ENCODE results near the gene NEK7.

NEK7 gene

DNA sequence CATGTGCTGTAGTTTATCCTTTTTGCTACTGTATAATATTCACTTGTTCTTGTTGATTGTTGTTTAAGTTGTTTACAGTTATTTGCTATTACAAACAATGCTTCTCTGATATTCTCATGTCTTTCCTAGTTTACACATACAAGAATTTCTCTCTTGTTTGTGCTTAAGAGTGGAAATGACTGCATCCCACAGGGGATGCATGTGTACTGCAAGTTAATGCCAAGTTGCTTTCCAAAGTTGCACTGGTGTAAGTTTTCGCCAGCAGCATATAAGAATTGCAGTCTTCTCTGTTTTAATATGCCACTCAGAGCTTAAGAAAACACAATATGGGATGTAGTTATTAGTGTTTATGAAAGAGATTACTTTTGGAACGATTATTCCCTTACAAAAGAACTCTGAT, 97.7 kb downstream of the NEK7 start:
- TF ChIP-seq, protein P1, sequence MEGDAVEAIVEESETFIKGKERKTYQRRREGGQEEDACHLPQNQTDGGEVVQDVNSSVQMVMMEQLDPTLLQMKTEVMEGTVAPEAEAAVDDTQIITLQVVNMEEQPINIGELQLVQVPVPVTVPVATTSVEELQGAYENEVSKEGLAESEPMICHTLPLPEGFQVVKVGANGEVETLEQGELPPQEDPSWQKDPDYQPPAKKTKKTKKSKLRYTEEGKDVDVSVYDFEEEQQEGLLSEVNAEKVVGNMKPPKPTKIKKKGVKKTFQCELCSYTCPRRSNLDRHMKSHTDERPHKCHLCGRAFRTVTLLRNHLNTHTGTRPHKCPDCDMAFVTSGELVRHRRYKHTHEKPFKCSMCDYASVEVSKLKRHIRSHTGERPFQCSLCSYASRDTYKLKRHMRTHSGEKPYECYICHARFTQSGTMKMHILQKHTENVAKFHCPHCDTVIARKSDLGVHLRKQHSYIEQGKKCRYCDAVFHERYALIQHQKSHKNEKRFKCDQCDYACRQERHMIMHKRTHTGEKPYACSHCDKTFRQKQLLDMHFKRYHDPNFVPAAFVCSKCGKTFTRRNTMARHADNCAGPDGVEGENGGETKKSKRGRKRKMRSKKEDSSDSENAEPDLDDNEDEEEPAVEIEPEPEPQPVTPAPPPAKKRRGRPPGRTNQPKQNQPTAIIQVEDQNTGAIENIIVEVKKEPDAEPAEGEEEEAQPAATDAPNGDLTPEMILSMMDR (IDR thresholded peaks at IDR 0.05; ENCODE audit: low read length): no peak
- TF ChIP-seq EZH2 (IDR thresholded peaks at IDR 0.05; ENCODE audit: borderline replicate concordance, low read length): no peak
- no peaks in the 10 kb centered on the region; the same call in 1 of the 2 replicates for H4K20me1 ChIP-seq (ENCODE audit: insufficient read depth, low read length)
- no peaks in the 10 kb centered on the region for H3F3A ChIP-seq (ENCODE audit: insufficient read depth, low read length)
- no peak overlapping the region for H3K4me2 ChIP-seq (ENCODE audit: low read length)
- no peaks in the 10 kb centered on the region for H3K36me3 ChIP-seq (ENCODE audit: insufficient read depth, low read length)
- H3K79me2 ChIP-seq (ENCODE audit: insufficient read depth, low read length): no peaks in the 10 kb centered on the region
- H3K27ac ChIP-seq (ENCODE audit: low read depth, low read length, poor library complexity, severe bottlenecking): no peak overlapping the region
- no peak overlapping the region for H3K9ac ChIP-seq (ENCODE audit: low read length)
- H3K9me2 ChIP-seq (ENCODE audit: low read depth, low read length): no peaks in the 10 kb centered on the region
- H3K4me3 ChIP-seq (ENCODE audit: low read depth, low read length, poor library complexity, severe bottlenecking): no peak overlapping the region
- H3K9me3 ChIP-seq (ENCODE audit: low read length): no peaks in the 10 kb centered on the region
- peaks cover 8% of the 10 kb centered on the region for H3K4me1 ChIP-seq (ENCODE audit: insufficient read depth, low read length, severe bottlenecking)
- H3K27me3 ChIP-seq (ENCODE audit: insufficient read depth, low read length): no peaks in the 10 kb centered on the region
- no peak overlapping the region for H2AFZ ChIP-seq (ENCODE audit: low read length)

DNA sequence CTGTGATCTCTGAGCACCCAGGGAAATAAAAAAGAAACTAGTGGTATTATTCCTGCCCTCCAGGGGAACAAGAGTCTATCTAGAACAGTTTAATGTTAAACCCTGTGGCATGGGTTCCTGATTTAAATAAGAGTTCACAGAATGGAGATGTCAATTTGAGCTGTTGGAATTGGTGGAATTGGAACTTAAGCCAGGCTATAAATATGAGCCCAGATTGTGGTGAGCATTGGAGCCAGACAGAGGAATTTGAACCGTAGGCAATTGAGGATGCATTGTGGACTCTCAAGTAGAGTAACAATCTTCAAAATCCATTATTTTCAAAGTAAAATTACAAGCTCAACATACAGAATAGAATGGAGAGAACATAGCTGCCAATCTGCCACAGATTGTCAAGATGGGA, 98.2 kb downstream of the NEK7 start:
- TF ChIP-seq, protein P1 (IDR thresholded peaks at IDR 0.05; ENCODE audit: low read length): no peak
- TF ChIP-seq EZH2 (IDR thresholded peaks at IDR 0.05; ENCODE audit: borderline replicate concordance, low read length): no peak
- no peaks in the 10 kb centered on the region for H3K36me3 ChIP-seq (ENCODE audit: insufficient read depth, low read length)
- H3K27me3 ChIP-seq (ENCODE audit: insufficient read depth, low read length): no peaks in the 10 kb centered on the region
- H3K27ac ChIP-seq (ENCODE audit: low read depth, low read length, poor library complexity, severe bottlenecking): no peak overlapping the region
- no peaks in the 10 kb centered on the region; the same call in 1 of the 2 replicates for H4K20me1 ChIP-seq (ENCODE audit: insufficient read depth, low read length)
- no peaks in the 10 kb centered on the region for H3K79me2 ChIP-seq (ENCODE audit: insufficient read depth, low read length)
- H3K4me2 ChIP-seq (ENCODE audit: low read length): no peak overlapping the region
- H3K9ac ChIP-seq (ENCODE audit: low read length): no peak overlapping the region
- H3K9me2 ChIP-seq (ENCODE audit: low read depth, low read length): no peaks in the 10 kb centered on the region
- no peaks in the 10 kb centered on the region for H3F3A ChIP-seq (ENCODE audit: insufficient read depth, low read length)
- H3K4me3 ChIP-seq (ENCODE audit: low read depth, low read length, poor library complexity, severe bottlenecking): no peak overlapping the region
- no peaks in the 10 kb centered on the region for H3K9me3 ChIP-seq (ENCODE audit: low read length)
- H2AFZ ChIP-seq (ENCODE audit: low read length): no peak overlapping the region
- peaks cover 8% of the 10 kb centered on the region for H3K4me1 ChIP-seq (ENCODE audit: insufficient read depth, low read length, severe bottlenecking)

DNA sequence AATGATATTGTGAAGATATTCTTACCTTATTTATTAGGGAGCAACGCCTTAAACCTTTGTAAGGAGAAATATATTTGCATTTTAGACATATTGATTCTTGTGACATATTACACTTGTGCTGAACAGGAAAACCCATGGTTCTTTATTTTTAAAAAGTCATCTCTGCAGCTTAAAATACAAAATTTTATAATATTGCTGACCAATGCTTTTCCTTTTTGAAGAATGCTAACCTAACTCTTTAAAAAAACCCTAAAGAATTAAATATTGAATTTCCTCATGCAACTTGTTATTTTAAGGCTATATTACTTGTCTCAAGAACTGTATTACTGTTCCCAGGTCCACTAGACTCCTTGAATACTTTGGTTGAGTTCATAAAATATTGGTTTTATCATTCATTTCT, 99.0 kb downstream of the NEK7 start:
- Histone ChIP-seq H3K4me2 (ENCODE audit: low read length) (no peak overlapping the region), H3F3A (ENCODE audit: insufficient read depth, low read length) (no peaks in the 10 kb centered on the region), H3K9me2 (ENCODE audit: low read depth, low read length) (no peaks in the 10 kb centered on the region), H4K20me1 (ENCODE audit: insufficient read depth, low read length) (no peaks in the 10 kb centered on the region; the same call in 1 of the 2 replicates), H3K36me3 (ENCODE audit: insufficient read depth, low read length) (no peaks in the 10 kb centered on the region), H3K9ac (ENCODE audit: low read length) (no peak overlapping the region), H3K4me1 (ENCODE audit: insufficient read depth, low read length, severe bottlenecking) (peaks cover 8% of the 10 kb centered on the region), H3K4me3 (ENCODE audit: low read depth, low read length, poor library complexity, severe bottlenecking) (no peak overlapping the region), H3K27ac (ENCODE audit: low read depth, low read length, poor library complexity, severe bottlenecking) (no peak overlapping the region), H3K79me2 (ENCODE audit: insufficient read depth, low read length) (no peaks in the 10 kb centered on the region), H3K27me3 (ENCODE audit: insufficient read depth, low read length) (no peaks in the 10 kb centered on the region), H2AFZ (ENCODE audit: low read length) (no peak overlapping the region), H3K9me3 (ENCODE audit: low read length) (no peaks in the 10 kb centered on the region)
- TF ChIP-seq, protein P1 (IDR thresholded peaks at IDR 0.05; ENCODE audit: low read length): no peak
- TF ChIP-seq EZH2 (IDR thresholded peaks at IDR 0.05; ENCODE audit: borderline replicate concordance, low read length): no peak

Data from OCI-LY1 (cell line).